GM12891 (cell line): Measurements from ENCODE around the gene STAP1.

Experiments
- POLR2A ChIP-seq: IDR thresholded peaks from 2 replicates; pipeline ENCODE4 v1.6.1; 2011; ENCODE audit warnings: low read depth, low read length, control low read depth
- POLR2AphosphoS5 ChIP-seq: IDR thresholded peaks from 2 replicates; pipeline ENCODE4 v1.6.1; 2011; ENCODE audit warnings: low read depth, low read length, control low read depth
- TAF1 ChIP-seq: IDR thresholded peaks from 2 replicates; pipeline ENCODE4 v1.6.1; 2011; ENCODE audit warnings: low read depth, low read length, control low read depth

DNA sequence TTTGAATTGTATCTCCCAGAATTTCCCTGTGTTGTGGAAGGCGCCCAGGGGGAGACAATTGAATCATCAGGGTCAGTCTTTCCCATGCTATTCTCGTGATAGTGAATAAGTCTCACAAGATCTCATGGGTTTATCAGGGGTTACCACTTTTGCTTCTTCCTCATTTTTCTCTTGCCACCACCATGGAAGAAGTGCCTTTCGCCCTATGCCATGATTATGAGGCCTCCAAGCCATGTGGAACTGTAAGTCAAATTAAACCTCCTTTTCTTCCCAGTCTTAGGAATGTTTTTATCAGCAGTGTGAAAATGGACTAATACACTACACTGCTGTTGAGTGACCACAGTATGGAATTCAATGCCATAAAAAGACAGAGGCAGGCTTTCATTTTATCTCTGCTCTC lies 25.4 kb upstream of the STAP1 start:
- TF ChIP-seq POLR2AphosphoS5 (no peak), POLR2A (no peak), TAF1 (no peak)
